Ishikawa (cell line): Measurements from ENCODE around the gene C13orf42.

ENCODE experiments used
- CREB1 ChIP-seq: IDR thresholded peaks from 2 replicates; pipeline ENCODE4 v1.6.1; 2012; ENCODE audit warnings: low read depth
- EP300 ChIP-seq: IDR thresholded peaks from 2 replicates; pipeline ENCODE4 v1.6.1; 2012; ENCODE audit warnings: borderline replicate concordance
- FOXM1 ChIP-seq: IDR thresholded peaks from 2 replicates; pipeline ENCODE4 v1.6.1; 2012; ENCODE audit warnings: low read depth, borderline replicate concordance
- NFIC ChIP-seq: IDR thresholded peaks from 2 replicates; pipeline ENCODE4 v1.6.1; 2012
- RAD21 ChIP-seq: IDR thresholded peaks from 2 replicates; pipeline ENCODE4 v1.6.1; 2012; ENCODE audit warnings: low read depth
- REST ChIP-seq: IDR thresholded peaks from 2 replicates; pipeline ENCODE4 v1.6.1; 2012; ENCODE audit warnings: low read depth, mild to moderate bottlenecking
- TAF1 ChIP-seq: IDR thresholded peaks from 2 replicates; pipeline ENCODE4 v1.6.1; 2012; ENCODE audit warnings: low read depth, mild to moderate bottlenecking
- TCF12 ChIP-seq: IDR thresholded peaks from 2 replicates; pipeline ENCODE4 v1.6.1; 2012; ENCODE audit warnings: low read depth
- YY1 ChIP-seq: IDR thresholded peaks from 2 replicates; pipeline ENCODE4 v1.6.1; 2012; ENCODE audit warnings: low read depth

GRCh38 chr13:51152701-51153100 is 41.6 kb upstream of the C13orf42 start:
- TF ChIP-seq REST (no peak), TAF1 (no peak), TCF12 (no peak), YY1 (no peak), NFIC (no peak), RAD21 (no peak), CREB1 (no peak), EP300 (no peak), FOXM1 (no peak)
